ENCODE results near the gene MB.

- TF ChIP-seq CTCF (IDR thresholded peaks at IDR 0.05; ENCODE audit: low read depth, low read length, missing input control) (no peak), REST (IDR thresholded peaks at IDR 0.05) (no peak), RAD21 (IDR thresholded peaks at IDR 0.05) (no peak)
Measured at GRCh38 chr22:35564975-35565867, 51.9 kb downstream of the MB start.

Data from liver (tissue), 3 donors.